GM13976 (cell line): Measurements from ENCODE around the gene SMIM38.

Experiments
- DNase-seq: peaks from one replicate; pipeline ENCODE4 v3.0.0; 2012; ENCODE audit warnings: low spot score
- CTCF ChIP-seq: IDR thresholded peaks from 2 replicates; pipeline ENCODE4 v1.5.1; 2012; ENCODE audit warnings: borderline replicate concordance, mild to moderate bottlenecking; ENCODE audit not compliant: insufficient read depth; ENCODE audit errors: extremely low read depth, missing control alignments, control extremely low read depth
- in situ Hi-C: fragments of 300-500 bp; cut with MboI; formaldehyde crosslinking; loops from one replicate; pipeline ENCODE4 v1.12.0; 2022; ENCODE audit warnings: low sequenced_read_pairs, mixed read lengths, inconsistent platforms; ENCODE audit not compliant: unreplicated experiment

Gene SMIM38

GRCh38 chr11:69155302-69156234 is at the start of gene SMIM38:
Gene SMIM38 (plus strand): TSS chr11:69155935. CDS start chr11:69157847, 1,912 bp downstream.
- peak; percentile 85 for DNase-seq
- in situ Hi-C loops: no loop called here
- TF ChIP-seq CTCF: no peak

GRCh38 chr11:69106031-69106811 is 49.5 kb upstream of the SMIM38 start:
- TF ChIP-seq CTCF: no peak
- in situ Hi-C loops: loop anchor here (10.0 to 25.0 kb wide), 2 partner anchors 181 to 539 kb away; partner anchors contain the start of genes CCND1 and MYEOV
- DNase-seq: no peak

GRCh38 chr11:69107413-69107812 is 48.3 kb upstream of the SMIM38 start:
- no peak for TF ChIP-seq CTCF
- no peak for DNase-seq
- in situ Hi-C loops: loop anchor here (10.0 to 25.0 kb wide), 2 partner anchors 180 to 537 kb away; partner anchors contain the start of genes CCND1 and MYEOV

GRCh38 chr11:69108030-69108429 is 47.7 kb upstream of the SMIM38 start:
- no peak for DNase-seq
- in situ Hi-C loops: loop anchor here (10.0 to 25.0 kb wide), 2 partner anchors 179 to 537 kb away; partner anchors contain the start of genes CCND1 and MYEOV
- no peak for TF ChIP-seq CTCF

- in situ Hi-C loops: loop anchor here (10.0 to 25.0 kb wide), 2 partner anchors 179 to 536 kb away; partner anchors contain the start of genes CCND1 and MYEOV
- no peak for TF ChIP-seq CTCF
- DNase-seq: no peak
Measured at GRCh38 chr11:69108559-69108958, 47.2 kb upstream of the SMIM38 start.

- DNase-seq: no peak
- no peak for TF ChIP-seq CTCF
- in situ Hi-C loops: loop anchor here (10.0 to 25.0 kb wide), 2 partner anchors 178 to 536 kb away; partner anchors contain the start of genes CCND1 and MYEOV
Measured at GRCh38 chr11:69109101-69109500, 46.6 kb upstream of the SMIM38 start.
